IgD-negative memory B cell (primary cell): ENCODE measurements around the gene CNOT10. TPM values are rescaled to one million over a fixed set of nuclear protein-coding genes. Genes with fewer than 3 reads are reported as not detected.

Source experiments
- H3K27ac Mint-ChIP-seq, 3 donors: one replicate each; pipeline ENCODE4 v1.8.0; 2020 to 2022; ENCODE audit warnings: mild to moderate bottlenecking in 3 of 3, mixed read lengths in 3 of 3, moderate library complexity in 1 of 3
- H3K27me3 Mint-ChIP-seq: one replicate; pipeline ENCODE4 v1.8.0; 2021; ENCODE audit warnings: mixed read lengths
- H3K36me3 Mint-ChIP-seq: one replicate; pipeline ENCODE4 v1.8.0; 2020; ENCODE audit warnings: mild to moderate bottlenecking, mixed read lengths
- H3K4me1 Mint-ChIP-seq, 3 donors: one replicate each; pipeline ENCODE4 v1.8.0; 2020 to 2022; ENCODE audit warnings: mixed read lengths in 3 of 3, mild to moderate bottlenecking in 1 of 3
- H3K4me3 Mint-ChIP-seq, 4 donors: one replicate each; pipeline ENCODE4 v1.8.0; 2020 to 2022; ENCODE audit warnings: mild to moderate bottlenecking in 4 of 4, mixed read lengths in 4 of 4, moderate library complexity in 3 of 4
- H3K9me3 Mint-ChIP-seq, 3 donors: one replicate each; pipeline ENCODE4 v1.8.0; 2020 to 2021; ENCODE audit warnings: mixed read lengths in 3 of 3, mild to moderate bottlenecking in 1 of 3
- polyA plus RNA-seq: library from polyadenylated mRNA; unstranded; fragments of 300-500 nt; fragmentation: Illumina TruSeq; gene quantifications from one replicate; pipeline ENCODE4 v1.2.3, GENCODE V29; 2021

CNOT10 gene
- polyA plus RNA-seq, 1 donor from 2014 or later, result 23.1 TPM

- H3K36me3 Mint-ChIP-seq, result no peaks in the 10 kb centered on the region
- peak overlapping the region; percentile 46 to 81 (median 60) for H3K4me3 Mint-ChIP-seq
- no peak overlapping the region for H3K27ac Mint-ChIP-seq
- H3K4me1 Mint-ChIP-seq, result peaks cover 12 to 21% (median 14%) of the 10 kb centered on the region in 3 donors
- peaks cover 45% of the 10 kb centered on the region for H3K27me3 Mint-ChIP-seq
- no peaks in the 10 kb centered on the region for H3K9me3 Mint-ChIP-seq
These were observed 131.0 kb downstream of the CNOT10 start for GRCh38 chr3:32815841-32816438.

- H3K4me1 Mint-ChIP-seq, result peaks cover 12 to 21% (median 14%) of the 10 kb centered on the region in 3 donors
- H3K27me3 Mint-ChIP-seq, result peaks cover 46% of the 10 kb centered on the region
- no peak overlapping the region for H3K27ac Mint-ChIP-seq
These were observed 131.7 kb downstream of the CNOT10 start for GRCh38 chr3:32816439-32817256.

GRCh38 chr3:32817257-32817557, 132.2 kb downstream of the CNOT10 start:
- Mint-ChIP-seq H3K27ac (peak overlapping the region in 1 of 3 donors; percentile 71), H3K9me3 (no peaks in the 10 kb centered on the region), H3K36me3 (no peaks in the 10 kb centered on the region), H3K4me3 (peak overlapping the region in 1 of 4 donors; percentile 50), H3K27me3 (peaks cover 49% of the 10 kb centered on the region), H3K4me1 (peaks cover 12 to 21% (median 14%) of the 10 kb centered on the region in 3 donors)

More at GRCh38 chr3:32816439-32817256, 131.7 kb downstream of the CNOT10 start:
- Mint-ChIP-seq H3K4me3 (peak overlapping the region; percentile 35 to 82 (median 76)), H3K36me3 (no peaks in the 10 kb centered on the region), H3K9me3 (no peaks in the 10 kb centered on the region)

GRCh38 chr3:32817558-32818228, 132.7 kb downstream of the CNOT10 start, which contains the start of gene TRIM71:
TRIM71 (plus strand) TSS chr3:32817997; CDS start chr3:32818081, 84 bp downstream.
- no peaks in the 10 kb centered on the region for H3K9me3 Mint-ChIP-seq
- peaks cover 12 to 21% (median 14%) of the 10 kb centered on the region in 3 donors for H3K4me1 Mint-ChIP-seq
- H3K36me3 Mint-ChIP-seq, result no peaks in the 10 kb centered on the region
- peak within 1 kb of the TSS in 2 of 3 donors; percentile 40 to 71 for H3K27ac Mint-ChIP-seq
- peak within 1 kb of the TSS; percentile 35 to 90 (median 76) for H3K4me3 Mint-ChIP-seq
- H3K27me3 Mint-ChIP-seq, result peaks cover 49% of the 10 kb centered on the region

- peak overlapping the region in 1 of 3 donors; percentile 40 for H3K27ac Mint-ChIP-seq
These were observed 133.4 kb downstream of the CNOT10 start for GRCh38 chr3:32818229-32818969.

GRCh38 chr3:32818970-32819511, 134.1 kb downstream of the CNOT10 start:
- Mint-ChIP-seq H3K4me1 (peaks cover 12 to 21% (median 14%) of the 10 kb centered on the region in 3 donors), H3K4me3 (peak overlapping the region; percentile 49 to 66 (median 55)), H3K9me3 (no peaks in the 10 kb centered on the region), H3K27me3 (peaks cover 50% of the 10 kb centered on the region), H3K27ac (peak overlapping the region in 1 of 3 donors; percentile 40), H3K36me3 (no peaks in the 10 kb centered on the region)

More at GRCh38 chr3:32818229-32818969, 133.4 kb downstream of the CNOT10 start:
- H3K36me3 Mint-ChIP-seq, result no peaks in the 10 kb centered on the region
- H3K9me3 Mint-ChIP-seq, result no peaks in the 10 kb centered on the region
- H3K27me3 Mint-ChIP-seq, result peaks cover 49% of the 10 kb centered on the region
- H3K4me3 Mint-ChIP-seq, result peak overlapping the region in 3 of 4 donors; percentile 49 to 60 (median 57)
- peaks cover 12 to 21% (median 14%) of the 10 kb centered on the region in 3 donors for H3K4me1 Mint-ChIP-seq

- Mint-ChIP-seq H3K27me3 (peaks cover 45% of the 10 kb centered on the region), H3K9me3 (no peaks in the 10 kb centered on the region), H3K4me3 (peak overlapping the region in 1 of 4 donors; percentile 57), H3K27ac (no peak overlapping the region), H3K4me1 (peaks cover 8 to 14% (median 10%) of the 10 kb centered on the region in 3 donors), H3K36me3 (no peaks in the 10 kb centered on the region)
These were observed 134.8 kb downstream of the CNOT10 start for GRCh38 chr3:32819551-32820348.

- H3K4me3 Mint-ChIP-seq, result no peak overlapping the region
- H3K4me1 Mint-ChIP-seq, result peaks cover 4 to 11% (median 10%) of the 10 kb centered on the region in 3 donors
- H3K27me3 Mint-ChIP-seq, result peaks cover 43% of the 10 kb centered on the region
- H3K36me3 Mint-ChIP-seq, result no peaks in the 10 kb centered on the region
- H3K9me3 Mint-ChIP-seq, result no peaks in the 10 kb centered on the region
- no peak overlapping the region for H3K27ac Mint-ChIP-seq
These were observed 135.4 kb downstream of the CNOT10 start for GRCh38 chr3:32820430-32820829.

GRCh38 chr3:32820971-32821685, 136.1 kb downstream of the CNOT10 start:
- Mint-ChIP-seq H3K4me1 (peaks cover 0 to 4% (median 4%) of the 10 kb centered on the region in 3 donors), H3K36me3 (no peaks in the 10 kb centered on the region), H3K27ac (no peak overlapping the region), H3K4me3 (peak overlapping the region in 2 of 4 donors; percentile 41 to 69), H3K9me3 (no peaks in the 10 kb centered on the region), H3K27me3 (peaks cover 36% of the 10 kb centered on the region)

GRCh38 chr3:32821686-32822296, 136.8 kb downstream of the CNOT10 start:
- Mint-ChIP-seq H3K27ac (no peak overlapping the region), H3K9me3 (no peaks in the 10 kb centered on the region), H3K27me3 (peaks cover 33% of the 10 kb centered on the region), H3K36me3 (no peaks in the 10 kb centered on the region), H3K4me3 (no peak overlapping the region), H3K4me1 (peaks cover 0 to 4% (median 4%) of the 10 kb centered on the region in 3 donors)

GRCh38 chr3:32822609-32823498, 137.9 kb downstream of the CNOT10 start:
- Mint-ChIP-seq H3K27me3 (peaks cover 25% of the 10 kb centered on the region), H3K4me1 (peaks cover 0 to 4% (median 4%) of the 10 kb centered on the region in 3 donors), H3K9me3 (no peaks in the 10 kb centered on the region), H3K4me3 (no peak overlapping the region), H3K27ac (no peak overlapping the region), H3K36me3 (peaks cover 1% of the 10 kb centered on the region)
